Inflammatory macrophage treated with lipopolysaccharide for 4 hours (primary cell): ENCODE measurements around the gene THSD4.

Source experiments
- DNase-seq: peaks from one replicate; pipeline ENCODE4 v3.0.0-alpha.2; 2020

Gene THSD4

GRCh38 chr15:71780115-71780976, 665.1 kb downstream of the THSD4 start:
- DNase-seq: peak; percentile 22

- no peak for DNase-seq
These were observed 666.1 kb downstream of the THSD4 start for GRCh38 chr15:71781179-71781964.

- no peak for DNase-seq
These were observed 666.6 kb downstream of the THSD4 start for GRCh38 chr15:71781965-71782265.

GRCh38 chr15:71782422-71783165, 667.3 kb downstream of the THSD4 start:
- DNase-seq: no peak

GRCh38 chr15:71784719-71785118, 669.4 kb downstream of the THSD4 start:
- DNase-seq: no peak

- DNase-seq: no peak
These were observed 670.7 kb downstream of the THSD4 start for GRCh38 chr15:71785996-71786395.

GRCh38 chr15:71786673-71787072, 671.4 kb downstream of the THSD4 start:
- DNase-seq: no peak

GRCh38 chr15:71788646-71789579, 673.6 kb downstream of the THSD4 start:
- DNase-seq: no peak

GRCh38 chr15:71789616-71790015, 674.3 kb downstream of the THSD4 start:
- DNase-seq: no peak

GRCh38 chr15:71790081-71790480, 674.8 kb downstream of the THSD4 start:
- DNase-seq: no peak

GRCh38 chr15:71791975-71792374, 676.7 kb downstream of the THSD4 start:
- DNase-seq: no peak

- no peak for DNase-seq
These were observed 677.2 kb downstream of the THSD4 start for GRCh38 chr15:71792521-71792920.

- DNase-seq: no peak
These were observed 683.4 kb downstream of the THSD4 start for GRCh38 chr15:71798641-71799040.

- no peak for DNase-seq
These were observed 684.9 kb downstream of the THSD4 start for GRCh38 chr15:71800190-71800589.

- peak; percentile 18 for DNase-seq
These were observed 685.8 kb downstream of the THSD4 start for GRCh38 chr15:71800835-71801745.

- no peak for DNase-seq
These were observed 686.8 kb downstream of the THSD4 start for GRCh38 chr15:71801935-71802655.

GRCh38 chr15:71802770-71803169, 687.5 kb downstream of the THSD4 start:
- DNase-seq: no peak

GRCh38 chr15:71804226-71804625, 689.0 kb downstream of the THSD4 start:
- DNase-seq: no peak

- no peak for DNase-seq
These were observed 689.6 kb downstream of the THSD4 start for GRCh38 chr15:71804695-71805470.

- DNase-seq: no peak
These were observed 691.2 kb downstream of the THSD4 start for GRCh38 chr15:71806452-71806931.
